SK-N-MC (cell line): ENCODE data around the gene ADISSP.

Experiments used
- DNase-seq: peaks from one replicate; pipeline ENCODE4 v3.0.0-alpha.2; 2011; ENCODE audit warnings: low read depth, low spot score
- H3K27ac ChIP-seq: fragments of 200-600 bp; sonication (generic); 2 replicates; pipeline ENCODE4 v1.5.1; 2016; ENCODE audit warnings: mixed run types
- H3K36me3 ChIP-seq: fragments of 200-600 bp; sonication (generic); 2 replicates; pipeline ENCODE4 v1.6.1; 2017; ENCODE audit warnings: antibody characterized with exemption, low read length, mixed read lengths; ENCODE audit not compliant: insufficient read depth
- H3K4me3 ChIP-seq: fragments of 200-600 bp; sonication (generic); 2 replicates; pipeline ENCODE4 v1.5.1; 2016
- H3K9ac ChIP-seq: fragments of 200-600 bp; sonication (generic); 2 replicates; pipeline ENCODE4 v1.8.0; 2017; ENCODE audit warnings: mixed run types, mixed read lengths; ENCODE audit not compliant: insufficient read length
- H3K9me3 ChIP-seq: fragments of 200-600 bp; sonication (generic); 2 replicates; pipeline ENCODE4 v1.6.1; 2017; ENCODE audit warnings: low read depth, mild to moderate bottlenecking, antibody characterized with exemption, low read length, moderate library complexity, mixed read lengths
- EZH2 ChIP-seq: fragments of 200-600 bp; sonication (generic); IDR thresholded peaks from one replicate; pipeline ENCODE4 v1.6.1; 2017; ENCODE audit warnings: antibody characterized with exemption
- FOXP2 ChIP-seq: optimal IDR thresholded peaks from 2 replicates; pipeline ENCODE3; 2011; ENCODE audit warnings: mild to moderate bottlenecking, moderate library complexity; ENCODE audit not compliant: insufficient read depth; ENCODE audit errors: extremely low read length, control extremely low read depth
- POLR2AphosphoS5 ChIP-seq: IDR thresholded peaks from 2 replicates; pipeline ENCODE4 v1.6.1; 2012; ENCODE audit warnings: mild to moderate bottlenecking, low read depth, low read length, borderline replicate concordance

Gene ADISSP

DNA sequence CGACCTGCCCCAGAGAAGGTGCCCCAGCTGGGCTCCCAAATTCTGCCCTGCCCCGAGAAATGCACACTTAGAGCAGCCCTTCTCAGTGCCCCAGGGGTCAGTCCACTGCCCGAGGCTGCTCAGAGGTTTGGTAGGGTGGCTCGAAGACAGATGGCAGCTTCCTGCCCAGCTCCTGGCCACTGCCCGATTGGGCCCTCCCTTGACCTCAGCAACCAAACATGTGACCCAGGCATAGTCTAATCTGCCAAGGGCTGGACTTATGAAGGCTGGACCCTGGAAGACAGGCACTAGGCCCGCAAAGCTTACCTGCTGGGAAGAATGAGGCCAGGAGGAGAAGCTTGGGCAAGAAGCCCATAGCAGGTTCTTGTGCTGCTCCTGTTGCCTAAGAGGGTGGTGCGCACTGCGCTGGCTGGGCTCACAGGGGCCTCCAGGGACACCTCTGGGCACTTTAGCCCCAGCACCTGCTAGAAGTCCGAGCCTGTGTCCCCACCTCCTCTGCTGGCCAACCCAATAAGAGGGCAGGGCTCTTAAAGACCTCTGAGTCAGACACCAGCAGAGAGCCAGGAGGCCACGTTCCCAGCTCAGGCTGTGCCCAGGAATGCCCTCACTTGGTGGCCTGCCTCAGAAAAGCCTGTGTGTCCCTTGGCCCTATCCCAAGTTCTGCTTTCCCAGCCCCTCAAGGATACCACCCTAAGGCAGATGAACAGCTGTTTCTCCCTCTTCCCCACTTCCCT lies 60.6 kb downstream of the ADISSP start:
- TF ChIP-seq POLR2AphosphoS5 (no peak), EZH2 (no peak), FOXP2 (no peak)
- Histone ChIP-seq H3K9me3 (no peaks in the 10 kb centered on the region), H3K36me3 (no peaks in the 10 kb centered on the region), H3K9ac (no peak overlapping the region), H3K4me3 (no peak overlapping the region), H3K27ac (no peak overlapping the region)
- DNase-seq: no peak

DNA sequence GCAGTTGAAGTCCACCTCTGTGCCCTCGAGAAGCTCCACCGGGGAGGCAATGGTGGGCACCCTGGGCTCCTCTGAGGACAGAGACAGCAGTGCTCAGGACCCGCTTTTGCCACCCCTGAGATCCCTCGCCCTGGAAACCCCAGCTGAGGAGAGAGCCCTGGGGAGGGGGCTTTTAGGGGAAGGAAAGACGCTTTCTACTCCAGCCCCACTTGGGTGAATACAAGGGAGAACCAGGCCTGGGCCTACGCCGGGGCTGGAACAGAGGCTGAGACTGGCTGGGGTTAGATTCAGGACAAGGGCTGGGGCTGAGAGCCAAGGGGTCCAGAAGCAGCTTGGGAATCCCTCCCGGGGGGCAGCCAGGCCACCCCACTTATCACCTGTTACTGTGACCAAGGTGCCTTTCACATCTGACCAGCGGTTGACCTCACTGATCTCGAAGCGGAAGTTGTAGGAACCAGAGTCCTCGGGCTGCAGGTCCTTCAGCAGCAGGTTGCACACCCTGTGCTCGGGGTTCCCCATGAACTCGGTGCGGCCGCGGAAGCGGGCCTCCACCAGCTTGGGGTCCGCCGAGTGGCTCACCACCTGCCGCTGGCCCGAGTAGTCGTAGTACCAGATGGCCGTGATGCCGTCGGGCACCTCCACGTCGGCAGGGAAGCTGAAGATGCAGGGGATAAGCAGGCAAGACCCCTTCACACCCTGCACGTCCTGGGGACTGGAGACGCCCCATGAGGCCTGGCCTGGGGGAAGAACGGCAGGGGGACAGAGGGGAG lies 61.4 kb downstream of the ADISSP start:
- H3K27ac ChIP-seq: no peak overlapping the region
- H3K36me3 ChIP-seq: no peaks in the 10 kb centered on the region
- TF ChIP-seq POLR2AphosphoS5 (no peak), EZH2 (no peak), FOXP2 (no peak)
- DNase-seq: no peak
- H3K9ac ChIP-seq: no peak overlapping the region
- no peaks in the 10 kb centered on the region for H3K9me3 ChIP-seq
- no peak overlapping the region for H3K4me3 ChIP-seq

DNA sequence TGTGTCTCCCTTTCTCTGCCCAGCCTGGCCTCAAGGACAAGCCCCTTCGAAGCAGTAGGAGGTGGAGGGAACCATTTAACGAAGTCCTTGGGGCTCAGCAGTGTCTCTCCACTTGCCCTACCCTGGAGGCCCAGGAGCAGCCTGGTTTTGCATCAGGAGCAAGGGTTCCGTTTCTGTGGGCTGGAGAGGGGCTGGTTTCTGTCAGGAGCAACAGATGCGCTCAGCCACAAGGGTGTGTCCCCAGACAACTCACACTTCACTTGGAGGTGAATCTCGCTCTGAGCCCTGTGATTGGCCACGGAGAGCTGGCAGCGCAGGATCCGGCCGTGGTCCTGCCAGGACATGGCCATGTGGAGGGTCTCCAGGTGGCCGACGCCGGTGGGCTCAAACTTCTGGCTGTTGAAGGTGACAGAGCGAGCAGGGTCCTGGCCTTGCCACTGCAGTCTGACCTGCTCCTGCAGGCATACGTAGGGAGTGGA lies 62.0 kb downstream of the ADISSP start:
- no peak overlapping the region for H3K9ac ChIP-seq
- H3K4me3 ChIP-seq: no peak overlapping the region

DNA sequence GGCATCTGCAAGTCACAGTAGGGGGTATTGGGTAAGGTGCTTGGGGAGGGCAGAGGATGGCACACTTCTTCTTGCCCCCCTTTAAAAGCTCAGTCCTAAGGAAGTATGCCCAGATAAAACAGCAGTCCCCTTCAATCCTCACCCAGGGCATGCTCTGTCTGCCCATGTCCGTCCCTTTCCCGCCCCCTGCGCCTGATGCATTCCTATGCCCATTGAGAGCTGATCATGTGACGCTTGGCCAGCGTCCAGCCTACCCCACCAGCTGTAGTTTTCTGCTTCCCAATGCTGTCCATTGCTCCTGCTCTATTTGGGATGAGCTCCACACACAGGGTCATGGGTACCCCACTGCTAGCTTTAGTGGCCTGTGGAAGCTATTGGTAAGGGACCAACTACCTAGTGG lies 63.5 kb downstream of the ADISSP start:
- H3K27ac ChIP-seq: no peak overlapping the region
- no peak for TF ChIP-seq POLR2AphosphoS5
- no peak for TF ChIP-seq EZH2
- TF ChIP-seq FOXP2: no peak
- H3K36me3 ChIP-seq: no peaks in the 10 kb centered on the region
- DNase-seq: no peak
- H3K9ac ChIP-seq: no peak overlapping the region
- H3K9me3 ChIP-seq: no peaks in the 10 kb centered on the region
- no peak overlapping the region for H3K4me3 ChIP-seq

More for the DNA sequence above, 62.0 kb downstream of the ADISSP start:
- Histone ChIP-seq H3K27ac (no peak overlapping the region), H3K9me3 (no peaks in the 10 kb centered on the region), H3K36me3 (no peaks in the 10 kb centered on the region)
- TF ChIP-seq FOXP2: no peak
- no peak for TF ChIP-seq EZH2
- no peak for TF ChIP-seq POLR2AphosphoS5
- DNase-seq: no peak
